ENCODE data around the gene AUNIP. TPM values are rescaled to one million over a fixed set of nuclear protein-coding genes. Genes with fewer than 3 reads are reported as not detected.

The AUNIP gene
- total RNA-seq, 1 donor from 2014 or later: 0.89 TPM

- no peak for DNase-seq (ENCODE audit: low read depth)
Measured at GRCh38 chr1:25809283-25809926, 49.9 kb downstream of the AUNIP start.

- DNase-seq (ENCODE audit: low read depth): no peak
Measured at GRCh38 chr1:25808481-25809244, 50.6 kb downstream of the AUNIP start.

- DNase-seq (ENCODE audit: low read depth): no peak
Measured at GRCh38 chr1:25807480-25808390, 51.5 kb downstream of the AUNIP start.

- DNase-seq (ENCODE audit: low read depth): no peak
Measured at GRCh38 chr1:25806418-25806817, 52.8 kb downstream of the AUNIP start.

- DNase-seq (ENCODE audit: low read depth): no peak
Measured at GRCh38 chr1:25805863-25806225, 53.4 kb downstream of the AUNIP start.

- no peak for DNase-seq (ENCODE audit: low read depth)
Measured at GRCh38 chr1:25804964-25805862, 54.0 kb downstream of the AUNIP start.

GRCh38 chr1:25804244-25804963 lies 54.9 kb downstream of the AUNIP start:
- DNase-seq (ENCODE audit: low read depth): peak; percentile 49

GRCh38 chr1:25803368-25803767 lies 55.9 kb downstream of the AUNIP start:
- DNase-seq (ENCODE audit: low read depth): no peak

- DNase-seq (ENCODE audit: low read depth): no peak
Measured at GRCh38 chr1:25802915-25803314, 56.3 kb downstream of the AUNIP start.

- DNase-seq (ENCODE audit: low read depth): no peak
Measured at GRCh38 chr1:25800703-25801377, 58.4 kb downstream of the AUNIP start.

GRCh38 chr1:25799935-25800702 lies 59.1 kb downstream of the AUNIP start, which contains the start of gene SELENON:
Gene SELENON (plus strand): TSS chr1:25800193. CDS start chr1:25800231, 38 bp downstream.
- no peak for DNase-seq (ENCODE audit: low read depth)

GRCh38 chr1:25799352-25799934 lies 59.8 kb downstream of the AUNIP start:
- no peak for DNase-seq (ENCODE audit: low read depth)

GRCh38 chr1:25798666-25799351 lies 60.4 kb downstream of the AUNIP start:
- DNase-seq (ENCODE audit: low read depth): no peak

GRCh38 chr1:25797939-25798338 lies 61.3 kb downstream of the AUNIP start:
- no peak for DNase-seq (ENCODE audit: low read depth)

GRCh38 chr1:25796811-25797458 lies 62.3 kb downstream of the AUNIP start:
- DNase-seq (ENCODE audit: low read depth): peak; percentile 56

GRCh38 chr1:25795946-25796810 lies 63.1 kb downstream of the AUNIP start:
- DNase-seq (ENCODE audit: low read depth): no peak

- no peak for DNase-seq (ENCODE audit: low read depth)
Measured at GRCh38 chr1:25795211-25795610, 64.0 kb downstream of the AUNIP start.

Data from renal cortical epithelial cell (primary cell).